GM21390 (cell line): ENCODE data around the gene CKS2.

ENCODE experiments used
- ATAC-seq: cut with Tn5 transposase; IDR thresholded peaks from one replicate; pipeline ENCODE4 v1.9.1; 2021; ENCODE audit not compliant: unreplicated experiment

Gene CKS2

GRCh38 chr9:89346696-89347095 is 35.7 kb downstream of the CKS2 start:
- no peak for ATAC-seq

- ATAC-seq: no peak
Measured at GRCh38 chr9:89347651-89348050, 36.7 kb downstream of the CKS2 start.

GRCh38 chr9:89349607-89350006 is 38.6 kb downstream of the CKS2 start:
- no peak for ATAC-seq

GRCh38 chr9:89350988-89351557 is 40.1 kb downstream of the CKS2 start:
- ATAC-seq: no peak

- ATAC-seq: no peak
Measured at GRCh38 chr9:89351584-89352300, 40.7 kb downstream of the CKS2 start.

GRCh38 chr9:89352451-89352850 is 41.5 kb downstream of the CKS2 start:
- no peak for ATAC-seq

- no peak for ATAC-seq
Measured at GRCh38 chr9:89352874-89353649, 42.1 kb downstream of the CKS2 start.

GRCh38 chr9:89353989-89354388 is 43.0 kb downstream of the CKS2 start:
- ATAC-seq: no peak

GRCh38 chr9:89354471-89354870 is 43.5 kb downstream of the CKS2 start:
- ATAC-seq: no peak

- no peak for ATAC-seq
Measured at GRCh38 chr9:89356782-89357181, 45.8 kb downstream of the CKS2 start.

GRCh38 chr9:89357331-89358197 is 46.6 kb downstream of the CKS2 start:
- no peak for ATAC-seq

GRCh38 chr9:89358376-89358916 is 47.5 kb downstream of the CKS2 start:
- no peak for ATAC-seq

- no peak for ATAC-seq
Measured at GRCh38 chr9:89358985-89359384, 48.0 kb downstream of the CKS2 start.

- no peak for ATAC-seq
Measured at GRCh38 chr9:89359751-89360261, 48.8 kb downstream of the CKS2 start.

GRCh38 chr9:89360465-89360864 is 49.5 kb downstream of the CKS2 start:
- no peak for ATAC-seq

- no peak for ATAC-seq
Measured at GRCh38 chr9:89361031-89361430, 50.0 kb downstream of the CKS2 start.

GRCh38 chr9:89361816-89362646 is 51.0 kb downstream of the CKS2 start:
- no peak for ATAC-seq

- no peak for ATAC-seq
Measured at GRCh38 chr9:89362647-89363310, 51.8 kb downstream of the CKS2 start.

GRCh38 chr9:89363311-89363670 is 52.3 kb downstream of the CKS2 start:
- no peak for ATAC-seq
